DMS 273 (cell line): ENCODE results near the gene TRIM67.
"Not testable (repeated sequence)": the region's sequence is repeated elsewhere in the genome, so short reads cannot be mapped to it uniquely, and the experiment has no call there.

Experiments used
- DNase-seq: peaks from one replicate; lab custom pipeline; 2025; ENCODE audit not compliant: unreplicated experiment; lab: John Stamatoyannopoulos, UW

TRIM67 gene

DNA sequence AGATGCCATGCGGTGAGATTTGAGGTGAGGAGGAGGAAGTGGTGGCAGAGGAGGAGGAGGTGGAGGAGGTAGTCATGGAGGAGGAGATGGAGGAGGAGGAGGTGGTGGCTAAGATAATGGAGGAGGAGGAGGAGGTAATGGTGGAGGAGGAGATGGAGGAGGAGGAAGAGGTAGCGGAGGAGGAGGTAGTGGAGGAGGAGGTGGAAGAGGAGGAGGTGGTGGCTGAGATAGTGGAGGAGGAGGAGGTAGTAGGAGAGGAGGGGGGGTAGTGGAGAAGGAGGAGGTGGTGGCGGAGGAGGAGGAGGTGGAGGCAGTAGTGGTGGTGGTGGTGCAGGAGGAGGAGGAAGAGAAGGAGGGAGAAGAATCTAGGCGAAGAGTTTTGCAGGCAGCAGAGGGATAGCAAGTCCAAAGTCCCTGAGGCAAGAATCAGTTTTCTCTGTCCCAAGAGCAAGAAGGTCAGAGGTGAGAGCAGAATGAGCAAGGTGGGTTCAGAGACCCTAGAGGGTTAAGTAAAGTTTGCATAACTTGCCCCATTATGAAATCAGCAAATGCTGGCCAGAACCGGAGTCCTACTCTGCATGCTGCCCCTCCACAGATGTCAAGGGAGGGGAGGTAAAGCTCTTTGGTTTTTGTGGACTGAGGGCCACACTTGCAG lies 40.2 kb downstream of the TRIM67 start:
- no peak for DNase-seq

DNA sequence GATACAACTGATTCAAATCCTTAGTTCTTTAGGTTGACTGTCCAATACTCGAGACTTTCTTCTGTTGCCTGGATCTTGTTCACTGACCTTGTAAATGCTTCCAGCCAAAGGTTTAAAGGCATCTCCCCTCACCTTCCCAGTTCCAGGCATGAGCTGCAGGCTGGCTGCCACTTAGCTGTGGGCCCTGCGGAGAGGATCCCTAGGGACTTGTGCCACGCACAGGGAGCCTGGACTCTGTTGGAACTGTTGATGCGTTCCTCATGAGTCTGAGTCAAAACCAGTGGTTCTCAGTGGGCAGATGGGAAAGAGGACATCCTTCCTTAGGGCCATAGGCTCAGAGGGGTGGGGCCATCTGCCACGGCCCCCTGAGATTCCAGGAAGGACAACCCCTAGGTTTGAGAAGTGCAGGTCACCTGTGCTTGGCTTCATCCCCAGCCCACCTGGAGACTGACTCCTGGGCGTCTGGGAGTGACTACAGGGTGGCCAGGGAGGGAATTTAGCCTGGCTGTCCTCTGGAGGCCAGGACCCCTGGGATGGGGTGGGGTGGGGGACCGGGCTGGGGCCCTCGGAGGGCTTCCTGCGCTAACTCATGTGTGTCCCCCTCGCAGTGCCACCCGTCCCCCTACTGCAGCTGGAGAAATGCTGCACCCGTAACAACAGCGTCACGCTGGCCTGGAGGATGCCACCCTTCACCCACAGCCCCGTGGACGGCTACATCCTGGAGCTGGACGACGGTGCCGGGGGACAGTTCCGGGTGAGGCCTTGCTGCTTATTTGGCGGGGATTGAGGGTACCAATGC lies 41.6 kb downstream of the TRIM67 start:
- no peak for DNase-seq

DNA sequence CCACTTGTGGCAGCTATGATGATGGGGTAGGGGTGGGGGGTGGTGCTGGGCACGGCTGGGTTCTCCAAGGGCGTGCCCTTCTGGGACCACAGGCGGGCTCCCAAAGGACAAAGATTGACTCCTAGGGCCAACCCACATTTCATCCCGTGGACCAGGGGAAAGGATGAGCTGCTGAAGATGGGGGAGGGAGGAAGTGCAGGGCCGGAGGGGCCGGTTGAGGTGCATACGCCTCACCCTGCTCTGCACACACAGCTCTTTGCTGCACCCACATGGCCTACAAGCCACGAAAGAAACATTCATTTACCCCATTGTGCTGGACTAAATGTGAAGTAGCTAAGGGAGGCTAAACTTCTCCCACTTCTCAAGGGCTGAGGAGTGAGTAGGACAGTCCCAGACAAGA lies 45.0 kb downstream of the TRIM67 start:
- peak; percentile 30 for DNase-seq

DNA sequence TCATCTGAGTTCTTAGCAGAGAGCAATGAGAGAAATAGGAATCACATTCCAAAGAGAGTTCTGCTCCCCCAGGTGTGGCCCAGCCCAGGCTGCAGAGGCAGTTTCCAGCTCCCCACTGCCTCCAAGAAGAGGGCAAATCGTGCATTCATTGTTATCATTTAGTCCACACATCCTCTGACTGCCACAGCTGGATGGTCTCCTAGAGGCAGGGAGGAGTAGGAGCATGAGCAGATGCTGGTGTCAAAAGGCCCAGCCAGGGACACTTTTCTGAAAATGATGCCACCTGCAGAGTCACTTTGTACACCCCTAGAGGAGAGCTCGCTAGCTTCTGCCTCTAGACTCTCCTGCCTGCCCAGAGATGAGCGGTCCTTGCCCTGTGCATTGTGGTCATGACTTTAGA lies 45.6 kb downstream of the TRIM67 start:
- no peak for DNase-seq

DNA sequence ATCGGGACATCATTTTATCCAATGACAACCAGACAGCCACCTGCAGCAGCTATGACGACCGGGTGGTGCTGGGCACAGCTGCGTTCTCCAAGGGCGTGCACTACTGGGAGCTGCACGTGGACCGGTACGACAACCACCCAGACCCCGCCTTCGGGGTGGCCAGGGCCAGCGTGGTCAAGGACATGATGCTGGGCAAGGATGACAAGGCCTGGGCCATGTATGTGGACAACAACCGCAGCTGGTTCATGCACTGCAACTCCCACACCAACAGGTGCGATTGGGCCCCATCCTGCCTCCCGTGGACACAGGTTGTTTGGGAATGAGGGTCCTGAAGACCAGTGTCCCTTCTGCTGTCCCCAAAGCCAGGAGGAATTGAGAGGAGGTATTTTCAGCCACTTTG lies 47.1 kb downstream of the TRIM67 start:
- no peak for DNase-seq

DNA sequence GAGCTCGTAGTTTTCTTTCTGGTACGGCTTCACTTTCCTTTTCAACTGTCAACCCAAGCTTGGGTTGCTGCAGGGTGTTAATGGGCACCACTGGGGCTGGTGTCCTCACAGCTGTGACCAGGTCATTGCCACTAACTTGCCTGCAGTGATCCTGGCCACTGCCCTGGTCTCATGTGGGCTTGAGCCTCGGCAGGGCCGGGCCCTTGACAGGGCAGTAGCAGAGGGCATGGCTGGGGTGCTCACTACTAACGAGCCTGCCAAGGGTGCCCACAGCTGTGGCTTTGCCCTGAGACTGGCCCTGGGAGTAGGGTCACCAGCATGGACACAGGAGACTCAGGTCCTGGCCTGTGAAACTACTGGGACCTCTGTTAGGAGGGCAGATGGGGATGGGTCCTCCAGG lies 47.7 kb downstream of the TRIM67 start:
- no peak for DNase-seq

DNA sequence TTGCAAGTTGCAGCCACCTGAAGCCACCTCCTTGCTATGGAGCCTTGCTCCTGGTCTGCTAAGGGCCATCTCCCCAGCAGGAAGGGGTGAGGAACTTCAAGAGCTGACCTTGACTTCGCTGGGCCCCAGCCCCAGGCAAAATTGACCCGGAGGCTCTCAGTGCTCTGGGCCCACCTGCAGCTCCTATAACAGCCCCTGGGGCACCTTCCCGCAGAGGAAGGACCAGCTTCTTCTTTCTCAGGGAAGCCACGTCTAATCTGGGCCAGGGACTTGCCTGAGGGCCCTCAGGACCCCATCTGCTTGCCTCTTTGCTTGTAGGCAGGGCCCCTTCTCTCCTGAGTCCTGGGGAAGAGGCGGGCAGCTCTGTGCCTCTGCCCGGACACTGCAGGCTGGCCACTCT lies 48.3 kb downstream of the TRIM67 start:
- no peak for DNase-seq

DNA sequence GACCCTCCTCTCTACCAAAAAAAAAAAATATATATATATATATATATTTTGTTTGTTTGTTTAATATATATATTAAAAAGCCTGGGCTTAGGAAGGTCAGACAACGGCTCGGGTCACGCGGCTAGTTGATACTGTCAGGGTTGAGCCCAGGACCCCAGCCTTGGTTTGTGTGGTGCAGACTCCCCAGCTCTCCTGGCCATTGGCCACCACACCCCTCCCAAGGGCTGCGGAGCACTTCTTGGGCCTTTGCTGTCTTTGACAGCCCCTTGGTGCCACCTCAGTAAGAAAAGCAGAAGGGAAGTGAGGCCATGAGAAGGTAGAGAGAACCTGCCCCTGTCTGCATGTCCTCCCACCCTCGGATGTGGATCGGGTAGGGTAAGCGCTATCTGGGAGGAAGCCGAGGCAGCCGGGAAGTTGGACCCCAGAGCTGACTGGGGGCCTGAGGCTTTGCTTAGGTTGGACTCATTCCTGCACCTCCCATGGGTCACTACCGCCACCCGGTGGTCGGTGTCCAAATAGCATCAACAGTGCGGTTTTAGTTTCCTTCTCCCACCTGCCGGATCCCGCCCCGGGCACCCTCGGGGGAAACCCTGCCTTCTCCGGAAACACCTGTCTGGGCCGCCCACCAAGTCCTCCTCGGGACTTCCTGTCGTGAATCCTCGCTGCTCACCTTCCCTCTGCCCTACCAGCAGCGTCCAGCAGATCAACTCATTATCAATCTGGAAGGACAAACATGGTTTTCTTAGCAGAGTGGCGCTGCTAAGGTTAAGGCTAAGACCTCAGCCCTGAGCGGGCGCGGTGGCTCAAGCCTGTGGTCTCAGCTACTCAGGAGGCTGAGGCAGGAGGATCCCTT lies 49.4 kb downstream of the TRIM67 start:
- peak; percentile 93 for DNase-seq

DNA sequence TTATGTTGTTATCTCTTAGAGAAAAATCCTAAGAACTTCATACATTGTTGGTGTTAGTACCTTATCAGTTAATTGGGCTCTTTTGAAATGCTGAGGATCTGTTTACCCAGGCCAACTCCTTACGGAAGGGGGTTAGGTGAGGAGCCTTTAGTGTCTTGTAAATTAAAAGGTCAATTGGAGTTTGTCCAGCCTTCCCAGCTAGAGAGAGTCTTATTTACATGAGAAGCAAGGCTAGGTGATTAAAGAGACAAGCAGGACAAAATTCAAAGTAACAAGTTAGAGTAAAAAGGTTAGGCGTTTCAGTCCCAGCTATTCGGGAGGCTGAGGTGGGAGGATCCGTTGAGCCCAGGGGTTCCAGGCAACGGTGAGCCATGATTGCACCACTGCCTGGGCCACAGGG lies 50.4 kb downstream of the TRIM67 start:
- not testable (repeated sequence) for DNase-seq

DNA sequence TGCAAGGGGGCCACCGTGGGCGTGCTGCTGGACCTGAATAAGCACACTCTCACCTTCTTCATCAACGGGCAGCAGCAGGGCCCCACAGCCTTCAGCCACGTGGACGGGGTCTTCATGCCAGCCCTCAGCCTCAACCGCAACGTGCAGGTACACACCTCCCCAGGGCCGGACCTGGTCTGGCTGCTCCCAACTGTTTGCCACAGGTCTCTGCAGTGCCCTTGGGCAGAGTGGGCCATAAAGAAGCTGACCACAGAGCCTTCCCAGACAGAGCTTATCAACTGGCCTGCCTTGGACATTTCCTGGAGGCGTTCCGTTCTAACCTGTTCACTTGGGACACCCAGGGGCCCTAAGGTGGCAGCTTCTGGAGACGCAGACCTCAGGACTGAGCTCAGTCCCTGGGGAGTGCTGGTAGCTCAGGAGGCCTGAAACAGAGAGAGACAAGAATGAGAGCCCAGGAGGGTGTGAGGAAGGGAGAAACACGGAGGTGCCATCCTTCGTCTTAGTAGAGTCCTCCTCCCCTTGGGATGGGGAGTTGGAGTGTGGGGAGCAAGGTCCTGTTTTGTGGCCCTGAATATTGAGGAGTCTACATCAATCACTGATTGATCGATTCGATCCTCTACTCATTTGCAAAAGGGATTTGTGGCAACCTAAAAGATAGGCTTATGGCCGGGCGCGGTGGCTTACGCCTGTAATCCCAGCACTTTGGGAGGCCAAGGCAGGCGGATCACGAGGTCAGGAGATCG lies 52.1 kb downstream of the TRIM67 start:
- DNase-seq, result no peak

DNA sequence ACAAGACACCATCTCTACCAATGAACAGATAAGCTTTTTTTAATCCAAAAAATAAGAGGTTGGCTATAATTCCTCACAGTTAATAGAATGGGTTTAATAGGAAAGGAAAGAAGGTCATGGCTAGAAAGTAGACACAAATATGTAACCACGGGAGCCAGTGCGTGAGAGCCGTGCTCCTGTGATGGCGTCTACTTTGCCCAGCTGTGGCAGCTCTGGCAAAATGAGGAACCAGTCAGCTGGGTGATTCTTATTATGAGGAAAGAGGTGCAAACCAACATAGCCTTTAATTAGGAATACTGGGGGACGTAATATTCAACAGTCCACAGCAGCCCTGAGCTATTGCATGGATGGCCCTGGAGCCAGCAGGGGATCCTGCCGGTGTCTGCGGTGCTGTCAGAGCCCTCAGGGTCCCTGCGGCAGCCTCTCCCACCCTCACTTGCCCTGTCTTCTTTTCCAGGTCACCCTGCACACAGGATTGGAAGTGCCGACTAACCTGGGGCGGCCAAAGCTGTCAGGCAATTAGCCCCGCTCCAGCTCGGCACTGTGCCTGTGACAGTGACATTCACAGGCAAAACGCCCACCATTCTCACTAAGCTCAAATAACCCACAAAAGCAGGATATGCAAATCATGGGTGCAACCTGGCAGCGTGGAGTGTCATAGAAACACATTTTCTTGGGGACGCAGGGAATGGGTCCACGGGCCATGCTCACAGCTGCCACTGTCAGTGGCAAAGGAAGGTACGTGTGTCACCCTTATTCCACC lies 53.2 kb downstream of the TRIM67 start:
- no peak for DNase-seq

DNA sequence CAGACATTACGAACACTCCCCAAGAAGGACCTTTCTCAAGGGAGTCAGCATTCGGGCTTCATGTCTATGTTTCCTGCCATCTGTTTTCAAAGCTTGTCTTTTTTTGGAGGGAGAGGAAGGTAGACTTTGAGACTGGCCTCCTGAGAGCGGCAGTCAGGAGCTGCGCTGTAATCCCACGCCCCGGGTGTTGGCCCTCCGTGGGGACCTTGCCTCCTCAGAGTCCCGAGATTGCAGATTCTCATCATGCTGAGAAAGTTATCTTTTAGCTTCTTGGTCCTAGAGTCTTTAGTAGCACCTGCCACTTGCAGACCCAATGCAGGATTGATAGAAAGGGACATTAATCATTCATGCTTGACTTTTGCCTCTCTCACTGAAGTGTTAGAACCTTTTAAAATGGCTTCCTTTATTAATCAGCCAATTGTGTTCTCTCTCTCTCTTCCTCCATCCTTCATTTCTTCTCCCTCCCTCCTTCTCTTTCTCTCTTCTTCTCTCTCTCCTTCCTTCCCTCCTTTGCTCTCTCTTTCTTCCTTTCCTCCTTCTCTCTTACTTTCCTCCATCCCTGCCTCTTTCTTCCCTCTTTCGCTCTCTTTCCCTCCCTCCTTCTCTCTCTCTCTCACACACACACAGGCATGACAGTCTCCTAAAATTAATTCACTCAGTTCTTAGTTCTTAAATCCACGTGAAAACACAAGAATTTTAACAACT lies 54.0 kb downstream of the TRIM67 start:
- no peak for DNase-seq

DNA sequence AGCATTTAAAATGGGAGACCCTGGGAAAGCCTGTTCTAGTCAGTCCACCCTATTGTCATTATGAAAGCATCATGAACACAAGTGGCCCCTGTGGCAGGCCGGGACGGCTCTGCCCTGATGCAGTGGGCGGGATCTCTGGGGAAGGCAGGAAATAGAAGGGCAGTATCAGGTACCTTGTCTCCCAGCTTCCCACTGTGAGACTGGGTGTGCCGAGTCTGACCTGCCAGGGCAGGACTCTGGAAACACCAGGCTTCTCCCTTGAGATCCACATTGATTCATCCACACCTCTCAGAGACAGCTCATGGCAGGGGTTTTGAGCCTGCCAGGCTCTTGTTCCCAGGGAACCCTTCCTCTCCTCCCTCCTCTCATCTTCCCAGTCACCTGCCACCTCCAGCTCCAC lies 54.6 kb downstream of the TRIM67 start:
- DNase-seq, result no peak

DNA sequence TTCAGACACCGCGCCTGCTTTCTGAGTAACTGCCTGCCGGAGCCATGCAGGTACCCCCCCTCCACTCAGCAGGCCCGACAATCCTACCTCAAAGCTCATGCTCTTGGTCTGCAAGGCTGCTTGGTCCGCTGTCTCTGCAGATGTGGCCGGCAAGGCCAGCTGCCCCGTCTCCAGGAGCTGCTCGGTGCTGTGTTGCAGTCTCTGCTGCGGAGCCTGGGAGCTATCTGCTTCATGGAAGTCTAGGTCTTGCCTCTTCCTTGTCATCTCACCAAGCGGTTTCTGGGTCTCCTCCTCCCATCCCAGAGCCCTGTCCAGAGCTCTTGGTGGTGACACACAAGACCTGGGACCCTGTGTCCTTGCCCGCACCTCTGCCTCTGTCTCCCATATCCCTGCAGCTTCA lies 55.2 kb downstream of the TRIM67 start:
- DNase-seq, result no peak

DNA sequence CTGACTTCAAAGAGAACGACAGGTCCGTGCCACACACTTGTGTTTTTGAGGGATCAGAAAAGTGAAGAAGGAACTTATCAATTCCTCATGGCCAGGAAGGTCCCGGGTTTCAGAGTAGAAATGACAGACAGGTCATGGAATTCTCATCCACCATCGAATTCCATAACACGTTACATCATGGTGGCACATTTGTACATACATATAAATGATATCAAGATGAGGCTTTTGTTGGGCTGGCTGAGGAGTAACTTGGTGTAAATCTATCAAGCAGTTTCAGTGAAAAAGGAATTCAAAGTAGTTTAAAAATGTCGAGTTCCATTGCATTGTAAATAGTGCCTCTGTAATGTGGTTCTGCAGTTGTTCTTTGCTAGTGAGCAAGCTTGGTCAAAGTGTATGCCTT lies 56.2 kb downstream of the TRIM67 start:
- no peak for DNase-seq

DNA sequence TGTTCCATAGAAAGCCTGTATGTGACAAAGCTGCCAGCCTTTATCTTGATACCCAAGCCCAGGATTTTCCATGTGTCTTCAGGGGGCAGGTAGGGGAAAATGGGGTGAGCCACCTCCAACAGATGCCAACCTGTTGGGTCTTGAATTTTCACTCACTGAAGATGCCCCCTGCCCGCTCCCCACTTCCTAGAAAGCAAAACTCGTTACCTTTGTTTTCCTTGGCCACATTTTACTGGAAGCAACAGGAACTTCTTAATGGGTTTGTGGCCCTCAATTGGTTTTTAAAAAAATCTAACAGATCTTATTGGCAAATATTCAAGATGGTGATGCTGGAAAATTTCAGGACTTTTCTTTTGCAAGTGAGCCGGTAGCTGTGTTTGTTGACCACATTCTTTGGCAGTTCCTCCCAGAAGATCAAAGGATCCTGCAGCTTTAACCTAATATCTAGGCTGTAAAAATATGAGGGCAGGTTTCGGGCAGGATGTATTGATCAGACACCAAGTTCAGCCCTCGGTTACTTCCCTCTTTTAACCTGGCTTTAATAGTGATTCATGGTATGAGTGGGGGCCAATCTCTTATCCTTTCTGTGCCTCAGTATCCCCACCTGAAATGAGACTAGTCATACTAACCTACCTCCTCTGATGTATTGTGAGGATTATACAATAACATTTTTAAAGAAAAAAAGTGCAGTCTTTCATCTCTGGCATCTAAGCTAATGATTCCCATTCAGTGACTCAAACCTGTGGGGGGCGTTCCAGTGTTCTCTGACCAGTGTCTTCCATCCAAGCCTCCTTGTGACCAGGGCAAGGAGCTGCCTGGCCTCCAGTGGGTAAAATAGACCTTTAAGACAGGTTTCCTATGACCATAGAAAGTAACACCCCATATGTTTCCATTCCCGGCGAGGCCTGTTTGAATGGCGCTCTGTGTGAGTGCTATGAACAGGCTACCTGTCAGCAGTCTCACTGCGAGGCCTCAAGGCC lies 57.9 kb downstream of the TRIM67 start:
- DNase-seq, result no peak

DNA sequence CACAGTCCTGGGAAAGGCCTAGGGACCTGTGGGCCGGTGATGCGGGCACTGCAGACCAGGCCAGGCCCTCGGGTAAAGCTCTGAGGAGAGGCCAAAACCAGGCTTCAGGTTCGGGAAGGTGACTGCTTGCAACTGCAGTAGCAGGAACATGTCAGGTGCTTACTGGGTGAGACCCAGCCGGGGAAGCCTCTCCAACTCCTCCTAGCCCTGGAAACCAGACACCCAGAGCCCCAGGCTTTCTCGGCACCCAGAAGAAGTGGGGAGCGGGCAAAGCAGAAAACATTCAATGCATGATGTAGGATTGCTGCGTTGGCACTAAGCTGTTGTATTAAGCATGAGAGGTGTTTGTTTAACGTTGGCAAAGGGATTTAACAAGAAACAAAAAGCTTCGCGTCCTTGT lies 58.9 kb downstream of the TRIM67 start:
- no peak for DNase-seq

DNA sequence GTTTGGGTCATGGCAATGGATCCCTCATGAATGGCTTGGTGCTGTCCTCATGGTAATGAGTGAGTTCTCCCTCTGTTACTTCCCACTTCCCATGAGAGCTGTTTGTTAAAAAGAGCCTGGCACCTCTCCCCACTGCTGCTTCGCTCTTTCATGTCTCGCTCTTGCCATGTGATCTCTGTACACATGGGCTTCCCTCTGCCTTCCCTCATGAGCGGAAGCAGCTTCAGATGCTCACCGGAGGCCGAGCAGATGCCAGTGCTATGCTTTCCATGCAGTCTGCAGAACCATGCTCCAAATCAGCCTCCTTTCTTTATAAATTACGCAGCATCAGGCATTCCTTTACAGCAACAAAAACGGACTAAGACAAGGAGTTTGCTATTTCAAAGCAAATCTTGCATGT lies 64.3 kb downstream of the TRIM67 start:
- no peak for DNase-seq

DNA sequence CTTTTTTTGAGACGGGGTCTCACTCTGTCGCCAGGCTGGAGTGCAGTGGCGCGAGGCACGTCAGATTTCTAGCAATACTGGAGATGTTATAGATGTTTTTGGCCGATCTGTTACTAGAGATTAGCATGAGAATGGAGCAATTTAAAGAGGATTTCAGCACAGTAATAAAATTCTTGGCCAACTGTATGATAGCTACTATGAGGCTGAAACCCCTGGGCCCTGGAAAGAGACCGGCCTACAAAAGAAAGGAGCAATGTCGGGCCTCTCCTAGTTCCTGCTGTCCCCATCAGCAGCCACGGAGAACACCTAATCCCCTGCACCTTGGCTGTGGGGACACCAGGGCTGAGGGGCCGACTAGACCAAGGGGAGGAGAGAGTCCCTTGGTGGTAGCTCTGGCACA lies 69.7 kb downstream of the TRIM67 start:
- DNase-seq, result no peak
